Hematopoietic multipotent progenitor cell treated with erythropoietin and hydrocortisone succinate and interleukin-3 and kit ligand, for 4 days (in vitro differentiated cells): Measurements from ENCODE around the gene MTMR6.

Source experiments
- DNase-seq: peaks from one replicate; pipeline ENCODE4 v3.0.0-alpha.2; 2015

Gene MTMR6

GRCh38 chr13:25214491-25215252, 72.6 kb downstream of the MTMR6 start:
- DNase-seq = no peak

- DNase-seq = no peak
Measured at GRCh38 chr13:25213715-25214114, 73.6 kb downstream of the MTMR6 start.

- DNase-seq = no peak
Measured at GRCh38 chr13:25210842-25211569, 76.3 kb downstream of the MTMR6 start.

GRCh38 chr13:25207291-25207810, 79.9 kb downstream of the MTMR6 start:
- DNase-seq = no peak

GRCh38 chr13:25204863-25205262, 82.4 kb downstream of the MTMR6 start:
- DNase-seq = no peak

- no peak for DNase-seq
Measured at GRCh38 chr13:25203127-25203740, 84.1 kb downstream of the MTMR6 start.

GRCh38 chr13:25200783-25201182, 86.5 kb downstream of the MTMR6 start:
- peak; percentile 10 for DNase-seq

- DNase-seq = no peak
Measured at GRCh38 chr13:25198647-25199046, 88.6 kb downstream of the MTMR6 start.

- DNase-seq = no peak
Measured at GRCh38 chr13:25196971-25197370, 90.3 kb downstream of the MTMR6 start.
